Calu3 (cell line): ENCODE data around the gene SMG1. TPM values are rescaled to one million over a fixed set of nuclear protein-coding genes. Genes with fewer than 3 reads are reported as not detected.

Experiments
- BruUV-seq: library from RNA; stranded (reverse); fragments of 400-500 nt; replicated peaks from 2 replicates; lab custom pipeline; 2021; lab: Mats Ljungman, UMichigan
- CTCF ChIA-PET: fragments of 300-600 bp; sonication (Branson Sonifier 250); formaldehyde crosslinking; loops from one replicate; lab custom pipeline; 2022; ENCODE audit warnings: antibody characterized with exemption; lab: Charles Lee
- DNase-seq: peaks from one replicate; pipeline ENCODE4 v3.0.0; 2022
- H3K27ac Mint-ChIP-seq: one replicate; pipeline ENCODE4 v1.8.0; 2022; ENCODE audit warnings: mixed read lengths; ENCODE audit not compliant: unreplicated experiment
- H3K27me3 Mint-ChIP-seq: one replicate; pipeline ENCODE4 v1.8.0; 2022; ENCODE audit warnings: mixed read lengths; ENCODE audit not compliant: unreplicated experiment
- H3K36me3 Mint-ChIP-seq: one replicate; pipeline ENCODE4 v1.8.0; 2022; ENCODE audit warnings: mild to moderate bottlenecking, moderate library complexity, mixed read lengths; ENCODE audit not compliant: insufficient read depth, unreplicated experiment
- H3K4me1 Mint-ChIP-seq: one replicate; pipeline ENCODE4 v1.8.0; 2022; ENCODE audit warnings: mild to moderate bottlenecking, low read depth, mixed read lengths; ENCODE audit not compliant: unreplicated experiment
- H3K4me3 Mint-ChIP-seq: one replicate; pipeline ENCODE4 v1.8.0; 2022; ENCODE audit warnings: mild to moderate bottlenecking, low read depth, moderate library complexity, mixed read lengths; ENCODE audit not compliant: unreplicated experiment
- H3K9me3 Mint-ChIP-seq: one replicate; pipeline ENCODE4 v1.8.0; 2022; ENCODE audit warnings: low read depth, mixed read lengths; ENCODE audit not compliant: unreplicated experiment
- intact Hi-C: fragments of 100-400 bp; cut with micrococcal nuclease; formaldehyde crosslinking; loops from one replicate; pipeline ENCODE4 v1.10.0; 2022; ENCODE audit not compliant: unreplicated experiment
- total RNA-seq: library from RNA; stranded (reverse); gene quantifications from 2 replicates; pipeline ENCODE4 v1.2.3, GENCODE V29; 2022
- TF ChIP-seq, protein P1 (sequence below): fragments of 200-600 bp; IDR thresholded peaks from one replicate; pipeline ENCODE4 v1.8.0; 2022; ENCODE audit warnings: antibody characterized with exemption; ENCODE audit not compliant: unreplicated experiment

The SMG1 gene
- total RNA-seq, 1 experiment from 2014 or later = 129 TPM

DNA sequence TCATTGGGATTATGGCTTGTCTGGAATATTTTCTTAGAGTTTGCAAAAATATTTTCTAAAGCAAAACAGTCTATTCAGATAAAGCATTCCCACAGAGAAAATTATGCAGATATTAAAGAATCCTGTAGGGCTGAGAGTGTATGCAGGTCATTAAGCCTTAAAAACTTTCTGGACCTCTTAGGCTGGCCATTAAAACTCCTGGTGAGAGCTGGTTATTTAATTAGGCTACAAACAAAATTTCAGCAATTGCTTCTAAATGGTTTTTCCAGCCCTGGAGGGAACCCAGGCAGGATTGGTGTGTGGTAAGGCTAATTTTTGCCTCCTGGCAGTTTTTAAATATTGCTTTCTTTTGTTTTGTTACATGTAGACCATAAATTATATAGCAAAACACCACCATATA is 27.3 kb upstream of the SMG1 start:
- CTCF ChIA-PET = interaction anchor here (1.0 kb wide), 1 partner anchor 9 kb away, joined by 3 read pairs; no protein-coding TSS in a partner anchor
- Mint-ChIP-seq H3K4me1 (no peaks in the 10 kb centered on the region), H3K4me3 (no peak overlapping the region), H3K9me3 (no peaks in the 10 kb centered on the region), H3K27me3 (no peaks in the 10 kb centered on the region), H3K27ac (no peak overlapping the region), H3K36me3 (no peaks in the 10 kb centered on the region)
- no peak for DNase-seq
- intact Hi-C loops = no loop called here
- BruUV-seq = no TSS peak
- TF ChIP-seq, protein P1, sequence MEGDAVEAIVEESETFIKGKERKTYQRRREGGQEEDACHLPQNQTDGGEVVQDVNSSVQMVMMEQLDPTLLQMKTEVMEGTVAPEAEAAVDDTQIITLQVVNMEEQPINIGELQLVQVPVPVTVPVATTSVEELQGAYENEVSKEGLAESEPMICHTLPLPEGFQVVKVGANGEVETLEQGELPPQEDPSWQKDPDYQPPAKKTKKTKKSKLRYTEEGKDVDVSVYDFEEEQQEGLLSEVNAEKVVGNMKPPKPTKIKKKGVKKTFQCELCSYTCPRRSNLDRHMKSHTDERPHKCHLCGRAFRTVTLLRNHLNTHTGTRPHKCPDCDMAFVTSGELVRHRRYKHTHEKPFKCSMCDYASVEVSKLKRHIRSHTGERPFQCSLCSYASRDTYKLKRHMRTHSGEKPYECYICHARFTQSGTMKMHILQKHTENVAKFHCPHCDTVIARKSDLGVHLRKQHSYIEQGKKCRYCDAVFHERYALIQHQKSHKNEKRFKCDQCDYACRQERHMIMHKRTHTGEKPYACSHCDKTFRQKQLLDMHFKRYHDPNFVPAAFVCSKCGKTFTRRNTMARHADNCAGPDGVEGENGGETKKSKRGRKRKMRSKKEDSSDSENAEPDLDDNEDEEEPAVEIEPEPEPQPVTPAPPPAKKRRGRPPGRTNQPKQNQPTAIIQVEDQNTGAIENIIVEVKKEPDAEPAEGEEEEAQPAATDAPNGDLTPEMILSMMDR = no peak

DNA sequence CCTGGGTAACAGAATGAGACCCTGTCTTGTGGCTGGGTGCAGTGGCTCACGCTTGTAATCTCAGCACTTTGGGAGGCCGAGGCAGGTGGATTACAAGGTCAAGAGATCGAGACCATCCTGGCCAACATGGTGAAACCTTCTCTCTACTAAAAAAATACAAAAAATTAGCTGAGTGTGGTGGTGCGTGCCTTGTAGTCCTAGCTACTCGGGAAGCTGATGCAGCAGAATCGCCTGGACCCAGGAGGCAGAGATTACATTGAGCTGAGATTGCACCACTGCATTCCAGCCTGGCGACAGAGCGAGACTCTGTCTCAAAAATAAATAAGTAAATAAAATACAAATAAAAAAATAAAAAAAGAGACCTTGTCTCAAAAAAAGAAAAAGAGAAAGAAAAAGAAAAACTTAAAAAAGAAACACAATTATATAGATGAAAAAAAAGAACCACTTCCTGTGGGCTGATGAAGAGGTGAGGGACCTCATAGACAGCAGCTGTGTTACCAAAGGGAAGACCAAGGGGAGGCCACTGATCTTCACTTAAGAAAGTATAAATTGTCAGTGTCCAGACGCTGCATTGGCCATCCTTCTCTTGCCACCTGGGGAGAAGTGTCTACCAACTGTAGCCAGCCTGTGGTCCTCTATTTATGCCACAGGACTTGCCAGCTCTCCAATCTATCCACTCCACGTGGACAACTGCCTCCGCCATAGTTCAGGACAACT is 24.4 kb upstream of the SMG1 start:
- no peak for DNase-seq
- H3K4me3 Mint-ChIP-seq = no peak overlapping the region
- BruUV-seq = no TSS peak
- intact Hi-C loops = no loop called here
- TF ChIP-seq, protein P1 = no peak
- no peaks in the 10 kb centered on the region for H3K4me1 Mint-ChIP-seq
- no peaks in the 10 kb centered on the region for H3K9me3 Mint-ChIP-seq
- H3K36me3 Mint-ChIP-seq = no peaks in the 10 kb centered on the region
- H3K27me3 Mint-ChIP-seq = no peaks in the 10 kb centered on the region
- H3K27ac Mint-ChIP-seq = no peak overlapping the region
- CTCF ChIA-PET = no interaction called here

DNA sequence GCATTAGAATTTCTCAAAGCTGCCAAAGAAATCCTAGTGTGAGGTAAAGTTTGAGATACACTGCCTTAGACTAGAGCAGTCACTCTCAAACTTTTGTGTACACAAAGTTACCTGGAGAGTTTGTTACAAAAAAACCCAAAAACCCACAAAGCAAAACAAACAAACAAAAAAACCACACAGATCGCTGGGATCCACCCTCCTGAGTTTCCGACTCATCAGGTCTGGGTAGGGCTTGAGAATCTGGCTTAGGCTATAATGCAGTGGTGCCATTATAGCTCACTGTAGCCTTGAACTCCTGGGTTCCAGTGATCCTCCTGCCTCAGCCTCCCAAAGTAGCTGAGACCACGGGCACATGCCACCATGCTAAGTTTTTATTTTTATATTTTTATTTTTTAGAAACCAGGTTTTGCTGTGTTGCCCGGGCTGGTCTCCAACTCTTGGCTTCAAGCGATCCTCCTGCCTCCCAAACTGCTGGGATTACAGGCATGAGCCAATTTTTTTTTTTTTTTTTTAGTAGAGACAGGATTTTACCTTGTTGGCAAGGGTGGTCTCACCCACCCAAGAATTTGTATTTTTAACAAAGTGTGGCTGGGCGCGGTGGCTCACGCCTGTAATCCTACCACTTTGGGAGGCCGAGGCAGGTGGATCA is 22.3 kb upstream of the SMG1 start:
- Mint-ChIP-seq H3K27ac (no peak overlapping the region), H3K36me3 (no peaks in the 10 kb centered on the region), H3K4me3 (no peak overlapping the region), H3K27me3 (no peaks in the 10 kb centered on the region), H3K4me1 (no peaks in the 10 kb centered on the region), H3K9me3 (no peaks in the 10 kb centered on the region)
- DNase-seq = no peak
- intact Hi-C loops = no loop called here
- TF ChIP-seq, protein P1 = no peak
- no TSS peak for BruUV-seq
- CTCF ChIA-PET = no interaction called here

DNA sequence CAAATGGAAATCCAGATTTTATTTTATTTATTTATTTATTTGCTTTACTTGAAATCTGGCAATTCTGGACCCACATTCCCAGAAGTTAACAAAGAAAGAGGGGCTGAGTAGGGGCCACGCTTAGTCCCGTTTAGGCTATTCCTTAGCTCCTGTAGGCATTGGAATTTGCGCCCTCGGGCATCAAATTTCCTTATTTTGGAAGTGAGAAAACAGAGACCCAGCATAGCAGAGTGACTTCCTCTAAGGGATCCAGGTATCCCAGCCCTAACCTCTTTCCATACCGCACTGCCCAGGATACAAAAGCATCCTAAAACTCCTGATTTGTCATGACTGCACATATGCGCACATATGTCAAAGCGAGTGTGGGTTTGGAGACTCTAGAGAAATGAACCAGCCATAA is 19.0 kb upstream of the SMG1 start:
- intact Hi-C loops = no loop called here
- Mint-ChIP-seq H3K36me3 (no peaks in the 10 kb centered on the region), H3K4me3 (peak overlapping the region; percentile 63), H3K4me1 (no peaks in the 10 kb centered on the region), H3K27me3 (no peaks in the 10 kb centered on the region), H3K27ac (peak overlapping the region; percentile 19), H3K9me3 (no peaks in the 10 kb centered on the region)
- DNase-seq = no peak
- CTCF ChIA-PET = interaction anchor here (0.5 kb wide), 1 partner anchor 18 kb away, joined by 4 read pairs; no protein-coding TSS in a partner anchor
- TF ChIP-seq, protein P1 = no peak
- BruUV-seq = no TSS peak
